ENCODE measurements around the gene GRK1. TPM values are rescaled to one million over a fixed set of nuclear protein-coding genes. Genes with fewer than 3 reads are reported as not detected.

Gene GRK1
- total RNA-seq, 2 experiments from 2014 or later: not detected

GRCh38 chr13:113783200-113783881 lies 116.3 kb downstream of the GRK1 start:
- ChIA-PET CTCF (ENCODE audit: unreplicated experiment) (no interaction called here), POLR2A (no interaction called here)
- H3K27ac ChIP-seq (ENCODE audit: low read depth, low read length, poor library complexity, severe bottlenecking): no peak overlapping the region
- no peaks in the 10 kb centered on the region for H3K79me2 ChIP-seq (ENCODE audit: insufficient read depth, low read depth, low read length)
- intact Hi-C loops (cut with micrococcal nuclease; ENCODE audit: unreplicated experiment): no loop called here
- no peak overlapping the region for H3K4me2 ChIP-seq (ENCODE audit: low read length)
- TF ChIP-seq CTCF (conservative IDR thresholded peaks at IDR 0.05; ENCODE audit: low read length) (no peak), EZH2phosphoT487 (IDR thresholded peaks at IDR 0.05; ENCODE audit: borderline replicate concordance, low read depth, low read length) (no peak)
- H4K20me1 ChIP-seq (ENCODE audit: insufficient read depth, low read length): no peaks in the 10 kb centered on the region
- BruUV-seq (replicated peaks): no TSS peak
- no peaks in the 10 kb centered on the region for H3K9me3 ChIP-seq (ENCODE audit: low read length)
- H3K9me2 ChIP-seq (ENCODE audit: insufficient read depth, low read length): no peaks in the 10 kb centered on the region
- no peak for DNase-seq (ENCODE audit: low spot score)
- H2AFZ ChIP-seq (ENCODE audit: low read length): no peak overlapping the region
- no peak overlapping the region for H3K4me3 ChIP-seq (ENCODE audit: low read depth, low read length, poor library complexity, severe bottlenecking)
- H3K36me3 ChIP-seq (ENCODE audit: insufficient read depth, low read length): no peaks in the 10 kb centered on the region
- no peaks in the 10 kb centered on the region for H3K4me1 ChIP-seq (ENCODE audit: insufficient read depth, low read length, poor library complexity, severe bottlenecking)

GRCh38 chr13:113783966-113784644 lies 117.1 kb downstream of the GRK1 start:
- H4K20me1 ChIP-seq (ENCODE audit: insufficient read depth, low read length): no peaks in the 10 kb centered on the region
- H3K27ac ChIP-seq (ENCODE audit: low read depth, low read length, poor library complexity, severe bottlenecking): no peak overlapping the region
- H3K4me3 ChIP-seq (ENCODE audit: low read depth, low read length, poor library complexity, severe bottlenecking): no peak overlapping the region
- no peak overlapping the region for H2AFZ ChIP-seq (ENCODE audit: low read length)
- no peaks in the 10 kb centered on the region for H3K79me2 ChIP-seq (ENCODE audit: insufficient read depth, low read depth, low read length)
- ChIA-PET POLR2A (no interaction called here), CTCF (ENCODE audit: unreplicated experiment) (no interaction called here)
- no TSS peak for BruUV-seq (replicated peaks)
- H3K9me2 ChIP-seq (ENCODE audit: insufficient read depth, low read length): no peaks in the 10 kb centered on the region
- no peak for TF ChIP-seq EZH2phosphoT487 (IDR thresholded peaks at IDR 0.05; ENCODE audit: borderline replicate concordance, low read depth, low read length)
- TF ChIP-seq CTCF (conservative IDR thresholded peaks at IDR 0.05; ENCODE audit: low read length): no peak
- DNase-seq (ENCODE audit: low spot score): no peak
- no peaks in the 10 kb centered on the region for H3K4me1 ChIP-seq (ENCODE audit: insufficient read depth, low read length, poor library complexity, severe bottlenecking)
- intact Hi-C loops (cut with micrococcal nuclease; ENCODE audit: unreplicated experiment): no loop called here
- no peaks in the 10 kb centered on the region for H3K9me3 ChIP-seq (ENCODE audit: low read length)
- H3K36me3 ChIP-seq (ENCODE audit: insufficient read depth, low read length): no peaks in the 10 kb centered on the region
- H3K4me2 ChIP-seq (ENCODE audit: low read length): no peak overlapping the region

GRCh38 chr13:113784645-113785024 lies 117.6 kb downstream of the GRK1 start:
- Histone ChIP-seq H3K4me2 (ENCODE audit: low read length) (no peak overlapping the region), H3K4me3 (ENCODE audit: low read depth, low read length, poor library complexity, severe bottlenecking) (no peak overlapping the region), H3K79me2 (ENCODE audit: insufficient read depth, low read depth, low read length) (no peaks in the 10 kb centered on the region), H3K9me2 (ENCODE audit: insufficient read depth, low read length) (no peaks in the 10 kb centered on the region), H2AFZ (ENCODE audit: low read length) (no peak overlapping the region), H3K36me3 (ENCODE audit: insufficient read depth, low read length) (no peaks in the 10 kb centered on the region), H3K4me1 (ENCODE audit: insufficient read depth, low read length, poor library complexity, severe bottlenecking) (no peaks in the 10 kb centered on the region), H4K20me1 (ENCODE audit: insufficient read depth, low read length) (no peaks in the 10 kb centered on the region), H3K9me3 (ENCODE audit: low read length) (no peaks in the 10 kb centered on the region), H3K27ac (ENCODE audit: low read depth, low read length, poor library complexity, severe bottlenecking) (no peak overlapping the region)
- CTCF ChIA-PET (ENCODE audit: unreplicated experiment): no interaction called here
- intact Hi-C loops (cut with micrococcal nuclease; ENCODE audit: unreplicated experiment): no loop called here
- POLR2A ChIA-PET: no interaction called here
- no peak for TF ChIP-seq CTCF (conservative IDR thresholded peaks at IDR 0.05; ENCODE audit: low read length)
- TF ChIP-seq EZH2phosphoT487 (IDR thresholded peaks at IDR 0.05; ENCODE audit: borderline replicate concordance, low read depth, low read length): no peak
- DNase-seq (ENCODE audit: low spot score): no peak
- BruUV-seq (replicated peaks): no TSS peak
